Progenitor cell of endocrine pancreas (in vitro differentiated cells): Measurements from ENCODE around the gene NAGPA. TPM values are rescaled to one million over a fixed set of nuclear protein-coding genes. Genes with fewer than 3 reads are reported as not detected.

ENCODE experiments used
- DNase-seq: peaks from one replicate; pipeline ENCODE4 v3.0.0; 2021; ENCODE audit warnings: low spot score; ENCODE audit not compliant: unreplicated experiment
- H3K27ac Mint-ChIP-seq: 2 replicates; pipeline ENCODE4 v1.8.0; 2021; ENCODE audit warnings: mild to moderate bottlenecking, moderate library complexity, mixed read lengths
- H3K27me3 Mint-ChIP-seq: 2 replicates; pipeline ENCODE4 v1.8.0; 2021; ENCODE audit warnings: mixed read lengths
- H3K36me3 Mint-ChIP-seq: 2 replicates; pipeline ENCODE4 v1.8.0; 2022; ENCODE audit warnings: mixed read lengths; ENCODE audit not compliant: insufficient read depth
- H3K4me1 Mint-ChIP-seq: 2 replicates; pipeline ENCODE4 v1.8.0; 2021; ENCODE audit warnings: low read depth, mixed read lengths
- H3K4me3 Mint-ChIP-seq: 2 replicates; pipeline ENCODE4 v1.8.0; 2021; ENCODE audit warnings: low read depth, mild to moderate bottlenecking, moderate library complexity, mixed read lengths
- H3K9me3 Mint-ChIP-seq: 2 replicates; pipeline ENCODE4 v1.8.0; 2021; ENCODE audit warnings: low read depth, mixed read lengths
- CTCF ChIP-seq: fragments of 200-600 bp; sonication (generic); IDR thresholded peaks from one replicate; pipeline ENCODE4 v1.5.0; 2021; ENCODE audit warnings: antibody characterized with exemption, mild to moderate bottlenecking; ENCODE audit not compliant: unreplicated experiment
- total RNA-seq: library from RNA; stranded (reverse); gene quantifications from 2 replicates; pipeline ENCODE4 v1.2.1, GENCODE V29; 2021

NAGPA gene
- total RNA-seq, 1 donor from 2014 or later: 29.2 TPM

GRCh38 chr16:5031601-5032000, 2.1 kb downstream of the NAGPA start:
- Mint-ChIP-seq H3K4me1 (peaks cover 34% of the 10 kb centered on the region), H3K27me3 (no peaks in the 10 kb centered on the region), H3K36me3 (peaks cover 4% of the 10 kb centered on the region), H3K4me3 (peak overlapping the region; percentile 60), H3K9me3 (no peaks in the 10 kb centered on the region), H3K27ac (no peak overlapping the region)
- no peak for DNase-seq
- no peak for TF ChIP-seq CTCF

- Mint-ChIP-seq H3K4me3 (no peak overlapping the region), H3K27ac (no peak overlapping the region), H3K36me3 (peaks cover 4% of the 10 kb centered on the region), H3K9me3 (no peaks in the 10 kb centered on the region), H3K4me1 (peaks cover 22% of the 10 kb centered on the region), H3K27me3 (no peaks in the 10 kb centered on the region)
- no peak for DNase-seq
- TF ChIP-seq CTCF: no peak
Observed at GRCh38 chr16:5030251-5030870, 3.4 kb downstream of the NAGPA start.

GRCh38 chr16:5028950-5029475, 4.7 kb downstream of the NAGPA start:
- H3K9me3 Mint-ChIP-seq: no peaks in the 10 kb centered on the region
- DNase-seq: no peak
- H3K27me3 Mint-ChIP-seq: no peaks in the 10 kb centered on the region
- no peak for TF ChIP-seq CTCF
- H3K36me3 Mint-ChIP-seq: peaks cover 4% of the 10 kb centered on the region
- no peak overlapping the region for H3K4me3 Mint-ChIP-seq
- peaks cover 10% of the 10 kb centered on the region for H3K4me1 Mint-ChIP-seq
- H3K27ac Mint-ChIP-seq: no peak overlapping the region

- Mint-ChIP-seq H3K36me3 (peaks cover 4% of the 10 kb centered on the region), H3K9me3 (no peaks in the 10 kb centered on the region), H3K4me1 (peaks cover 8% of the 10 kb centered on the region), H3K27ac (no peak overlapping the region), H3K4me3 (no peak overlapping the region), H3K27me3 (no peaks in the 10 kb centered on the region)
- no peak for TF ChIP-seq CTCF
- DNase-seq: no peak
Observed at GRCh38 chr16:5027575-5028235, 6.0 kb downstream of the NAGPA start.

- H3K36me3 Mint-ChIP-seq: peaks cover 4% of the 10 kb centered on the region
- no peaks in the 10 kb centered on the region for H3K9me3 Mint-ChIP-seq
- H3K4me1 Mint-ChIP-seq: peaks cover 5% of the 10 kb centered on the region
- DNase-seq: no peak
- no peak for TF ChIP-seq CTCF
- no peak overlapping the region for H3K27ac Mint-ChIP-seq
- no peak overlapping the region for H3K4me3 Mint-ChIP-seq
- no peaks in the 10 kb centered on the region for H3K27me3 Mint-ChIP-seq
Observed at GRCh38 chr16:5027086-5027485, 6.6 kb downstream of the NAGPA start.
